T-helper 2 cell treated with Interferon-gamma antibody and Interleukin-4, amounts not matched to agents 100 ng/mL and 5 ng/mL, for 36 hours (primary cell): ENCODE results near the gene PIP5K1C. TPM values are rescaled to one million over a fixed set of nuclear protein-coding genes. Genes with fewer than 3 reads are reported as not detected.

Experiments used
- intact Hi-C: fragments of 100-400 bp; cut with micrococcal nuclease; formaldehyde crosslinking; loops from one replicate; pipeline ENCODE4 v1.15.1; 2023
- total RNA-seq: library from RNA; stranded (reverse); gene quantifications from 2 replicates; pipeline ENCODE4 v1.2.3, GENCODE V29; 2022

PIP5K1C gene
- total RNA-seq, 1 donor from 2014 or later: 15.6 TPM

- intact Hi-C loops: no loop called here
Measured at GRCh38 chr19:3695986-3696659, 4.1 kb downstream of the PIP5K1C start.

GRCh38 chr19:3695124-3695733 is 5.0 kb downstream of the PIP5K1C start:
- intact Hi-C loops: no loop called here

- intact Hi-C loops: no loop called here
Measured at GRCh38 chr19:3694361-3695123, 5.7 kb downstream of the PIP5K1C start.

GRCh38 chr19:3693025-3693925 is 7.0 kb downstream of the PIP5K1C start:
- intact Hi-C loops: no loop called here

- intact Hi-C loops: no loop called here
Measured at GRCh38 chr19:3692141-3693024, 7.9 kb downstream of the PIP5K1C start.

- intact Hi-C loops: no loop called here
Measured at GRCh38 chr19:3691726-3692125, 8.5 kb downstream of the PIP5K1C start.

- intact Hi-C loops: no loop called here
Measured at GRCh38 chr19:3691372-3691716, 8.9 kb downstream of the PIP5K1C start.

- intact Hi-C loops: no loop called here
Measured at GRCh38 chr19:3690551-3691371, 9.5 kb downstream of the PIP5K1C start.

- intact Hi-C loops: no loop called here
Measured at GRCh38 chr19:3687774-3688706, 12.2 kb downstream of the PIP5K1C start.

GRCh38 chr19:3687393-3687773 is 12.9 kb downstream of the PIP5K1C start:
- intact Hi-C loops: no loop called here

- intact Hi-C loops: no loop called here
Measured at GRCh38 chr19:3684817-3685410, 15.4 kb downstream of the PIP5K1C start.

- intact Hi-C loops: no loop called here
Measured at GRCh38 chr19:3684054-3684816, 16.0 kb downstream of the PIP5K1C start.

GRCh38 chr19:3683405-3684053 is 16.7 kb downstream of the PIP5K1C start:
- intact Hi-C loops: no loop called here

GRCh38 chr19:3682741-3683404 is 17.4 kb downstream of the PIP5K1C start:
- intact Hi-C loops: no loop called here

GRCh38 chr19:3682286-3682685 is 18.0 kb downstream of the PIP5K1C start:
- intact Hi-C loops: no loop called here

GRCh38 chr19:3680939-3681338 is 19.3 kb downstream of the PIP5K1C start:
- intact Hi-C loops: no loop called here
